Tibial nerve (tissue), 3 donors: ENCODE measurements around the gene KLHL25.

Source experiments
- CTCF ChIP-seq, 5 experiments: fragments of 200-600 bp in 3 of 5; fragments of 450-650 bp in 2 of 5; sonication (generic) in 3 of 5; IDR thresholded peaks; one replicate each; pipeline ENCODE4 v1.5.1; 2016 to 2019; ENCODE audit warnings: antibody characterized with exemption in 5 of 5, mild to moderate bottlenecking in 3 of 5, moderate library complexity in 2 of 5
- POLR2A ChIP-seq, 2 donors: fragments of 450-650 bp; IDR thresholded peaks; one replicate each; pipeline ENCODE4 v1.6.1; 2017; ENCODE audit warnings: antibody characterized with exemption in 2 of 2, mild to moderate bottlenecking in 2 of 2, moderate library complexity in 2 of 2

- TF ChIP-seq CTCF (IDR thresholded peaks at IDR 0.05): no peak
- no peak for TF ChIP-seq POLR2A (IDR thresholded peaks at IDR 0.05)
These were observed 34.1 kb upstream of the KLHL25 start for GRCh38 chr15:85828874-85829273.
